Loucy (cell line): ENCODE results near the gene AP3B2.

ENCODE experiments used
- CTCF ChIP-seq: fragments of 200-600 bp; sonication (generic); conservative IDR thresholded peaks from 2 replicates; pipeline ENCODE4 v1.5.1; 2014; ENCODE audit warnings: mild to moderate bottlenecking, antibody characterized with exemption, low read length
- EZH2phosphoT487 ChIP-seq: fragments of 200-600 bp; IDR thresholded peaks from 2 replicates; pipeline ENCODE4 v1.6.1; 2018; ENCODE audit warnings: antibody characterized with exemption, mild to moderate bottlenecking, moderate library complexity, borderline replicate concordance

DNA sequence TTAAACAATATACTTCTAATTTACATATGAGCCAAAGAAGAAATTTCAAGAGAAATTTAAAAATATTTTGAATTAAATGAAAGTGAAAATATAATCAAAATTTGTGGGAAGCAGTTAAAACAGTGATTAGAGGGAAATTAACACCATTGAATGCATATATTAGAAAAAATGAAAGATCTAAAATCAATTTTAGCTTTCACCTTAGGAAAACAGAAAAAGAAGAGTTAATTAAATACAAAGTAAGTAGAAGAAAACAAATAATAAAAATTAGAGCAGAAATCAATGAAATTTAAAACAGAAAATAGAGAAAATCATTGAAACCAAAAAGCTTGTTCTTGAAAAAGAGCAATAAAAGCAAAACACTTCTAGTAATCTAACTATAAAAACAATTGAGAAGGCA is 38.6 kb upstream of the AP3B2 start:
- TF ChIP-seq CTCF = no peak
- no peak for TF ChIP-seq EZH2phosphoT487
